GM21367 (cell line): ENCODE results near the gene HPSE2.

Experiments used
- ATAC-seq: cut with Tn5 transposase; IDR thresholded peaks from one replicate; pipeline ENCODE4 v1.9.1; 2021; ENCODE audit not compliant: unreplicated experiment

Gene HPSE2

GRCh38 chr10:98696516-98696915 lies 539.1 kb downstream of the HPSE2 start:
- ATAC-seq = no peak

DNA sequence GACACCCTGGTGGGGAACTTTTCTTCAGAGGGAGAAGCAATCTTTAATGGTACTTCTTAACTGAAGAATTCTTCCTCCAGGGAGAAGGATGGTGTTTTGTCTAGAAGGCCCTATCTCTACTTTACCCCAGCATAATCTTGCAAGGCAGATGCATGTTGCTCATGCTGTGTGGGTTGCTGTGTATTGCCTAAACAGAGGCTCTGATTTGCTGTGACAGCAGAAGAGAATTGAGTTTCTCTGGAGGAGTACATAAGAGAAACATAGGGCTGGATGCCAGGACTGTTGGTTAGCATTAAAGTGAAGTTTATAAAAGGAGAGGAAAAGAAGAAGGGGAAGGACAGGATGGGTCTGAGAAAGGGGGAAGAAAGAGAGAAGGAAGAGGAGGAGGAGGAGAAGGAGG lies 540.8 kb downstream of the HPSE2 start:
- no peak for ATAC-seq

- no peak for ATAC-seq
Observed at GRCh38 chr10:98694014-98694413, 541.6 kb downstream of the HPSE2 start.

GRCh38 chr10:98687685-98688084 lies 548.0 kb downstream of the HPSE2 start:
- no peak for ATAC-seq

- ATAC-seq = no peak
Observed at GRCh38 chr10:98684019-98684899, 551.4 kb downstream of the HPSE2 start.

GRCh38 chr10:98676895-98677294 lies 558.8 kb downstream of the HPSE2 start:
- no peak for ATAC-seq

- no peak for ATAC-seq
Observed at GRCh38 chr10:98675902-98676301, 559.8 kb downstream of the HPSE2 start.

DNA sequence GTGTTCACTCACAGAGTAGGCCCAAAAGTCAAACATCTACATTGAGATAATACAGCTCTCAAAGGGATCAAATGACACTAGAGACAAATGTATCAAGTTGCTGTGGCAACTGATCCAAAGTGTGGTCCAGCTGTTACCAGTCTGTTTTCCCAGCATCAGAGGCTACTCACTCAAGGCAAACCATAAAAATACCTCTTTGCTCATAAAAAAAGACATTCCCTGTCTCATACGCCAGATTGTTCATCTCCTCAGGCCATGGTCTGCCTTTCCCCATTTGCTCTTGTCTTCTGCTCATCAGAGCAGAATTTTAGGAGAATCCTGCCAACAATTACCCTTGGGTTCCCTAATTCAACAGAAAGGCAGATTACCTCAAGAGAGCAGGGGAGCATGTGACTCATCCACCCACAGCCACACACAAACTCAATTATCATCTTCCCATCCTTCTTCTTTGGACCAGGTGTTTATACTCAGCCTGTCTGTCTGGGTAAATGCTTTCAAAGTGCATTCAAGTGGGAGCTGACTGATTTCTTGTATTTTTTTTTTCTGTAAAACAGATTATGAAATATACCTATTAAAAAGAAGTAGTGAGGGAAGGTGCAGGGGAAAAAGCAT lies 562.4 kb downstream of the HPSE2 start:
- ATAC-seq = no peak

DNA sequence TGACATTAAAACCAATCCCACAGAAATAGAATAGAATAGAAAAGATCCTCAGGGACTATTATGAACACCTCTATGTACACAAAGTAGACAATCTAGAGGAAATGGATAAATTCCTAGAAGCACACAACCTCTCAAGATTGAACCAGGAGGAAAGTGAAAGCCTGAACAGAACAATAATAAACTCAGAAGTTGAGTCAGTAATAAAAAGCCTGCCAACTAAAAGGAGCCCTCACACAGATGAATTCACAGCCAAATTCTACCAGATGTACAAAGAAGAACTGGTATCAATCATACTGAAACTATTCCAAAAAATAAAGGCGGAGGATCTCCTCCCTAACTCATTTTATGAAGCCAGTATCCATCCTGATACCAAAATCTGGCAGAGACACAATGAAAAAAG lies 568.6 kb downstream of the HPSE2 start:
- ATAC-seq = no peak

DNA sequence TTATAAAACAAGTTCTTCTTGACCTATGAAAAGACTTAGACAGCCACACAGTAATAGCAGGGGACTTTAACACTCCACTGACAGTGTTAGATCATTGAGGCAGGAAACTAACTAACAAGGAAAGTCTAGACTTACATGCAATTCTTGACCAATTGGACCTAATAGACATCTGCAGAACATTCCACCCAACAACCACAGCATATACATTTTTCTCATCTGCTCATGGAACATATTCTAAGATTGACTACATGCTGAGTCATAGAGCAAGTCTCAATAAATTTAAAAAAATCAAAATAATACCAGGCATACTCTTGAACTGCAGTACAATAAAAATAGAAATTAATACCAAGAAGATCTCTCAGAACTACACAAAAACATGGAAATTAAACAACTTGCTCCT lies 569.4 kb downstream of the HPSE2 start:
- no peak for ATAC-seq

GRCh38 chr10:98664329-98665042 lies 571.2 kb downstream of the HPSE2 start:
- ATAC-seq = no peak

- no peak for ATAC-seq
Observed at GRCh38 chr10:98659951-98660350, 575.7 kb downstream of the HPSE2 start.

- ATAC-seq = no peak
Observed at GRCh38 chr10:98655492-98655891, 580.2 kb downstream of the HPSE2 start.

GRCh38 chr10:98649170-98649569 lies 586.5 kb downstream of the HPSE2 start:
- ATAC-seq = no peak

DNA sequence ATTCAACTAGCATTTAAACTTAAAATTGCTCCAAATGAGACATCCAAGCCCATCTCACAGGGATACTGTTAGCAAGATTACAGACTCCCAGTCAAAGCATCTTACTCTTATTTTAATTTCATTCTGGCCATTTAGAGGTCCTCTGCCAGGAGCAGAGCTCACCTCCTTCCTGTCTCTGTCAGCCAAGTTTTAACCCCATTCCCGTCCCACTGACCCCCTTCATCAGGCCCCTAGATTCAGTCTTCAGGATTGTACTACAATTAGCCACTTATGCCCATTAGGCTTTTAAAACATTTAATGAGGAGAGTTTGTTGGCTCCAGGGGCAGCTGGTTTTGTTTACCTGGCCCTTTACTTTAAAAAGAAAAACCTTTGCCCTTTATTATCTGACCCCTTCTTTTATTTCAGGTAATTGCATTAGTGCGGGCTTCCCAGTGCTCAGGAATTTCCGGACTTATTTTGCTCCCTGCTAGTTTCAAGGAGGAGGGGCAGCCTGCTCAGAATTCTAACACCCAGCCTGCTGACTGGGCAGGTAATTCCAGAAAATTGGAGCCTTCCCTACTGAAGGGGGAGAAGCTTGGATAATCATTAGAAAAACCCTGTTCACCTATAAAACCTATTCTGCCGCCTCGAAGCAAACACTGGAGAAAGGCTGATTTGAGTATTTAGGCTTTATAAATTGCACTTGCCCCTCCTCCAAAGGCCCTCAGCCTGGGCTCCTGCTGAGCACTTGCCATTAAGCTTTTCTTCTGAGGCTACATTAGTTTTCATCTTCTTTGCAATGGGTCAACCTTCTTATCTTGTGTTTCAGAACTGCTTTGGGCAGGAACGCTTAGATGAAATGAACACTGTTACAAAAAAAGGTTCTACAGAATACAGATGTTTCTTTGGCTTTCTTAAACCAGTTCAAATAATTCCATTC lies 588.4 kb downstream of the HPSE2 start:
- ATAC-seq = no peak

GRCh38 chr10:98644466-98644865 lies 591.2 kb downstream of the HPSE2 start:
- ATAC-seq = no peak

DNA sequence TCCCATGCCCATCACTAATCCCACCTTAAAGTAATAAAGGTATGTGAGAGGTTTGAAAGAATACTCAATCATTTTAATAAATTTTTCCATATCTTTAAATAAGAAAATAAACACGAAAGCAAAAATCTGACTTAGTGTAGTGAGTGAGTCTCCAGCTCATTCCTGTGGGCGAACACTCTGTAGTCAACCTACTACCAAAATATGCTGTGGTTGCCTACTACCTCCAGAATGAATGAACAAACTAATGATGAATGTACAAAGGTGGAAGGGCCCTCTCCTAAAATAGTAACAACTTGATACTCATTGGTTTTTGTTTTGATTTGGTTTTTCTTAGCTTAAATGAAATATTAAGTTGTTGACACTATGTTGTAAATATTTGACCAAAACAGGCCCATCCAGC lies 593.4 kb downstream of the HPSE2 start:
- no peak for ATAC-seq

GRCh38 chr10:98638920-98639319 lies 596.7 kb downstream of the HPSE2 start:
- no peak for ATAC-seq

DNA sequence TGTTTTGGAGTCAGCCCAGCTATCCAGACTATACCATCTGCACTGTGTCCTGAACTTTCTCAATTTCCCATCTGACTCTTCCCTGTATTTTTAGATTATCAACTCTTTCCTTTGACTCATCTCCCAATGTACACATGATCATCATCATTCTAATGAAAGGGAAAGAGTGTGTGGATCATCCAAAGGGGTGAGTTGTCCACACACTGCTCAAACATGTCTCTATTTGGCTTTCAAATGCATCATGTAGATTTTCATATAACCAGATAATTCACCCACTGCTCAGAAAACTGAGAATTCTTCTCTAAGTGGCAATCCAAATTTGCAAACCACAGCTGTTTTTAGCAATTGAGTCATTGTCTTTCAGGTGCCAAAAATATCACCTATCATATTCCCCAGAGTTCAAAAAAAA lies 598.7 kb downstream of the HPSE2 start:
- no peak for ATAC-seq

DNA sequence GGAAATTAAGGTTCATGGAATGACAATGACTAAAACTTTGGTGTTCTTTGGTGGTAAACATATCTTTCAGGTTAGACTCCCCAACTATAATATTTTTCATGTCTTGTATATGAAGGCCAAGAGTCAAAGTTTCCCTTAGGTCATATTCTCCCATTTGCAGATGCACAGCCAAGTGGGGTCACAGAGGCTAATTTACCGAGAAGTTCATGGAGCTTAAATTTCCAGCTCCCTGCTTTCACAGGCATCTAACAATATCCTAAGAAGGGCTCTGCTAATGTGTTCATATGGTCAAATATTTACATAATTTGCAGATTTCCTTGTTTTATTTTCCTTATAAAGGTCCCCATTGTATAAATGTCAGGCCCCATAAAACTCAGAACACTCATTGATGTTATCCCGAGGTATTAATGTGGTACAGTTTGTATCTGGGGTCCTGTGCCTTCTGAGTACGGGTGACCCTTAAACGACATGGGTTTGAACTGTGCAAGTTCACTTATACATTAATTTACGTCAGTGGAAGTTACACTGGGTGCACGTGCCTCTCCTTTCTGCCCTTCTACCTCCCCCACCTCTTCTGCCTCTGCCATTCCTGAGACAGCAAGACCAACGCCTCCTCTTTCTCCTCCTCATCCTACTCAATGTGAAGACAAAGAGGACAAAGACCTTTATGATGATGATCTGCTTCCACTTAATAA lies 603.0 kb downstream of the HPSE2 start:
- no peak for ATAC-seq
